Brain microvascular endothelial cell (primary cell): ENCODE measurements around the gene GFI1B.
A peak's percentile ranks its signal among the peaks of the same experiment; 100 is the strongest.
"Not testable (repeated sequence)": the region's sequence is repeated elsewhere in the genome, so short reads cannot be mapped to it uniquely, and the experiment has no call there.

Source experiments
- DNase-seq: peaks from one replicate; pipeline ENCODE4 v3.0.0-alpha.2; 2020
- H3K27ac ChIP-seq: fragments of 250-450 bp; sonication (Bioruptor Pico); 2 replicates; pipeline ENCODE4 v1.5.1; 2020; ENCODE audit warnings: mild to moderate bottlenecking, moderate library complexity
- H3K27me3 ChIP-seq: fragments of 250-450 bp; sonication (Bioruptor Pico); replicated peaks from 2 replicates; pipeline ENCODE4 v1.5.1; 2020; ENCODE audit warnings: mild to moderate bottlenecking
- H3K36me3 ChIP-seq: fragments of 250-450 bp; sonication (Bioruptor Pico); replicated peaks from 2 replicates; pipeline ENCODE4 v1.5.1; 2020; ENCODE audit warnings: mild to moderate bottlenecking
- H3K4me3 ChIP-seq: 2 replicates; pipeline ENCODE4 v1.5.1; 2011; ENCODE audit warnings: low read depth, mild to moderate bottlenecking, control low read depth, low read length, moderate library complexity
- CTCF ChIP-seq: IDR thresholded peaks from 2 replicates; pipeline ENCODE4 v1.5.1; 2011; ENCODE audit warnings: low read depth, mild to moderate bottlenecking, moderate library complexity, low read length, control low read depth, inconsistent platforms; ENCODE audit errors: missing control alignments
- in situ Hi-C: cut with HindIII; loops from 2 replicates; pipeline ENCODE4 v1.10.0; 2017; ENCODE audit warnings: low sequenced_read_pairs, low pct_ligation_motif_present

Gene GFI1B

GRCh38 chr9:133037775-133038515 lies 59.5 kb downstream of the GFI1B start:
- peaks cover 6% of the 10 kb centered on the region for H3K36me3 ChIP-seq
- in situ Hi-C loops: loop anchor here (25.0 kb wide), 1 partner anchor 99 kb away; no protein-coding TSS in a partner anchor
- DNase-seq: no peak
- no peaks in the 10 kb centered on the region for H3K27me3 ChIP-seq
- TF ChIP-seq CTCF: no peak
- no peak overlapping the region for H3K4me3 ChIP-seq
- no peak overlapping the region for H3K27ac ChIP-seq

- in situ Hi-C loops: loop anchor here (25.0 kb wide), 1 partner anchor 96 kb away; no protein-coding TSS in a partner anchor
- H3K27ac ChIP-seq, H3K27me3 ChIP-seq, H3K4me3 ChIP-seq: not testable (repeated sequence)
- peaks cover 30% of the 10 kb centered on the region for H3K36me3 ChIP-seq
- peak; percentile 72 for TF ChIP-seq CTCF
- peak; percentile 70 for DNase-seq
These were observed 62.5 kb downstream of the GFI1B start for GRCh38 chr9:133040892-133041479.
